Myocyte (in vitro differentiated cells): ENCODE results near the gene FBXO31. TPM values are rescaled to one million over a fixed set of nuclear protein-coding genes. Genes with fewer than 3 reads are reported as not detected.

ENCODE experiments used
- DNase-seq: peaks from one replicate; pipeline ENCODE4 v3.0.0-alpha.2; 2012; ENCODE audit warnings: low read depth
- total RNA-seq: library from RNA; depleted of rRNA; stranded (reverse); fragments of >200 nt; gene quantifications from 2 replicates; pipeline ENCODE4 v1.2.3, GENCODE V29; 2014

Gene FBXO31
- total RNA-seq, 1 donor from 2014 or later: 38.9 TPM

DNA sequence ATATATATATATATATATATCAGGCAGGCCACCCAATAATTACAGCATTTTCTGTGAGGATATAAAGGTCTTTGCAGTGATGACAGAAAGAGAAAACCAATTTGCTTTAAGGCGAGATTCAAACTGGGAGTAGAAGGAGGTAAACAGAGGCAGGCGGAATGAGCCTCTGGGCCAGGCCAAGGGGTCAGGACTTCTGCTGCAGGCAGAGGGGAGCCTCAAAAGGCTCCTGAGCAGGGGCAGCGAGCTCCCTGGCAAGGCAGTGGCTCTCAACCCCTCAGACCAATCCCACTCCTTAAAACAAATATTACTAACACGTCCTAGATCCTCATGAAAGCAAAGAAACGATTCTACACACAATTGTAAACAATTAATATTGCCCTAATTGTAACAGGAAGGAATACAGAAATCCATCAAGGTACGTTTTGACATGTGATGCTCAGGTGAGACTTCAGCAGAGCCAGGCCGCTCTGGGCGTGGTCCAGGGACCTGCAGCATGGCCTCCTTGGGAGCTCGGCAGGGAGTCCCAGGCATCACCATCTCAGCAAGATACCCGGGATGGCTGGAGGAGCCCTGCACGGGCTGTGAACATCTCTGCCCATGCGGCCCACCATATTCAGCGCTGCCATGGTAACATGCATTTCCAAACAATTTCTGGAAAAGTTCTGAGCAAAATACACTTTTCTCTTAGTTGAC lies 18.4 kb downstream of the FBXO31 start:
- no peak for DNase-seq

DNA sequence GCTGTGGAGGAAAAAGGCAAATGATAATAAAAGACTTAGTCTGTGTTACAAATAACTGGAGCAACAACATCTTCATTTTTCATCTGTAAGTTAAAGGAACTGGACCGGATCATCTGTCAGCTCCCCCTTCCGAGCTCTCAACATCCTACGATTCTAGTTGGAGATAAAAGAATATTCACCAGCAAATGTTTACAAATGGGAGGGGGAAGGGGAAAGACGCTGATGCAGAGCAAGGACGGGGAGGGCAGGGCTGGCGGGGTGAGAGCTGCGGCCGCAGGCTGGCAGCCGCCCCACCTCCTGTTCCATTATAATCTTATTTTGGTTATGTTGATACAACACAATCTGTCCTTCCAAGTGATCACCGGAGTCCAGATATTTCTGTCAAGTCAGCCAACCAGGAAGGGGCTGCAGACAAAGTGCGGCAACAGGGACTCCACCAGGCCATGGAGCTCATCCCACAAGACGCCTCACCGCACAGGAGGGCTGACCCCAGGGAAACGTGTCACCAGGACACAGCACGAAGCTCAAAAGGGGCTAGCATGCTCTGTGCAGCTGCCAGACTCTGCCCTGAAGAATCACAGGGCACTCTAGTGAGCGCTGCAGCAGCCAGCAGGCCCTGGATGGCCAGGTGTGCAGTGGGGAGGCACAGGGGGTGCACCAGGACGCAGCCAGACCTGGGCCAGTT lies 19.7 kb downstream of the FBXO31 start:
- DNase-seq: peak; percentile 38

GRCh38 chr16:87362828-87363559 lies 20.6 kb downstream of the FBXO31 start:
- peak; percentile 80 for DNase-seq

- DNase-seq: no peak
Observed at GRCh38 chr16:87361916-87362619, 21.5 kb downstream of the FBXO31 start.

- no peak for DNase-seq
Observed at GRCh38 chr16:87360862-87361610, 22.5 kb downstream of the FBXO31 start.

- DNase-seq: no peak
Observed at GRCh38 chr16:87359121-87359520, 24.5 kb downstream of the FBXO31 start.

DNA sequence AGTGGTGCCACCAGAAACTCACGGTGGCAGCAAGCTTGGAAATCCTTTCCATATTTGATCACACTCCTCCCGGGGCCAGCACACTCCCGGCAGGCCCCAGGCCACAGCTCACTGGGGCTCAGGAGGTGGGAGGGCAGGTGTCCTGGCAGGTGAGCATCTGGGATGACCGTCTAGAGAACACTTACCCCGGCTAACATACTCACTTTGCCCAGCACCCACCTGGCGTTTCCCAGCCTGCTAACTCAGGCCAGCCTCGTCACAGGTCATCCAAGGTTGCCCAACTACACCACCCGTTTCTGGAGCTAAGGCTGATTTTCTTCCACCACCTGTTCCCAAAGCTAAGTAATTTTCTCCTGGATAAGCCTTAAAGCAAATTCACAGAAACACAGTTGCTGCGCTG lies 24.9 kb downstream of the FBXO31 start:
- no peak for DNase-seq

DNA sequence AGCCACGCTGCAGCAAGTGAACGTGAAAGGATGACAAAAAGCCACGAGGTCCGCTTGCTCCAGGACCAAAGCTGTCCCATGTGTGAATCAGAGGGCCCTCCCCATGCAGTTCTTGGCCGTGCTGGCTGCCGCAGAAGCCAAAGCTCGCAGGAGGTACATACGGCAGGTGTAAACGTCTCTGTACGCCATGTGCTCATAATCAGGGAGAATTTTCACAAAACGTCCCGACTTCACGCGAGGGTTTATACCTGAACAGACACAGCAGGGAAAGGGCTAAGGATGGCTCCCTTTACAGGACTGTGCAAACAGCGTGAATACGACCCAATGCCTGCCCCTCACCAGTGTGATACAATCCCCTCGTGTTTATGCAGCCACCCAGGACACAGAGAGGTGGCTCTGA lies 25.3 kb downstream of the FBXO31 start:
- no peak for DNase-seq

- DNase-seq: no peak
Observed at GRCh38 chr16:87356491-87356853, 27.1 kb downstream of the FBXO31 start.

GRCh38 chr16:87353613-87354012 lies 30.0 kb downstream of the FBXO31 start:
- no peak for DNase-seq

DNA sequence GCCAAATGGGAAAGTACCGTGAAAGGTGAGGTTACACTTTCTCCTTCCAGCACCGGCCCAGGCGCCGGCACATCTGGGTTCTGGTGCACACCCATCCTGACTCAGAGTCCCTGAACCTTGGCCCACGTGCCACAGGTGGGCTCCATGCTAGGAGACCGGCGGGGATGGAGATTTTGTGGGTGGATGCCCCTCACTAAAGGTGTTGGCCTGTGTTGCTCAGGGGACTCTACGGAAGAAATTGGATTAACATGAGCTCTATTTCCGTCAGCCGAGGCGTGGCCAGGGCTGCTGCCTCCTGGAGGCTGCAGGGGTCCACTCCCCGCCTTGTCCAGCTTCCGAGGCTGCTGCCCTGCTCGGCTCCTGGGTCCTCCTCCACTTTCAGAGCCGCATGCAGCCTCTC lies 30.8 kb downstream of the FBXO31 start:
- DNase-seq: no peak

DNA sequence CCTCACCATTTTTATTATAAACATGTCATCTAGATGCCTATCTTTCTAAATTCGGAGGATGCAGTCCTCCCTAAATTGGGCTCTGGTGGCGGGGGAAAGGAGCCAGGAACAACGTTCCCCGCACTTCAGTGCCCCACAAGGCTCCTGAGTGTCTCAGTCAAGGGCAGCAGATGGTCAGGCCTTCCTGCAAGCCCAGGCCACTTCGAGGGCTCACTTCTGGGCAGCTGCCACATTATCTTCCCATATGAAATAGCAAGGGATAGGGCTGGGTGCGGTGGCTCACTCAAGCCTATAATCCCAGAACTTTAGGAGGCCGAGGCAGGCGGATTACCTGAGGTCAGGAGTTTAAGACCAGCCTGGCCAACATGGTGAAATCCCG lies 32.3 kb downstream of the FBXO31 start:
- DNase-seq: peak; percentile 43

DNA sequence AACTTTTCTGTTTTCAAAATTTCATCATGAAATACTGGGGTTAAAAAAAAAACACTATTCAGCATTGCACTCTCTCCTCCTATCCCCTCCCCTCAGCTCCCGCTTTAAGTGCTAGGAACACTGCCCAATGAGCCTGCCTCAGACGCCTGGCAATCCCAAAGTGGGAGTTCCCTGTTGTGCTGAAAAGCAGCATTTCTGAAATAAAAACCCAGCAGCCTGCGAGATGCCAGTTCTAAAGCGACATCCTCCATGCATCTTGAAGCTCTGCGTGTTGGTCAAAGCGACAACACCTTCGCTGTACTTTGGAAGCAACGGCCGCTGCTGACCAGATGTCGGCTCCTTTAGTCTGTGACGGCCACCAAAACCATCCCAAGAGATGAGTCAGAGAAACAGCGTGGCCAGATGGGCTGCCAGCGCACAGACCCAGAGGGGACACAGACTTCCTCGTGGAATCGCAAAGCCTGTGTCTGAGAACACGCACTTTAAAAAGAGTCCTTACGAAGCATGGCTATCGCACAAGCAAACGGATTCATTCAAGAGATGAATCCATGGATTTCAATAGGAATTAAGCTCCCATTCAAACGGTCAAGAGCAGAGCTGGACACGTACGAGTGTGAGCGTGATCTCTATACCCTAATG lies 32.8 kb downstream of the FBXO31 start:
- DNase-seq: peak; percentile 38

DNA sequence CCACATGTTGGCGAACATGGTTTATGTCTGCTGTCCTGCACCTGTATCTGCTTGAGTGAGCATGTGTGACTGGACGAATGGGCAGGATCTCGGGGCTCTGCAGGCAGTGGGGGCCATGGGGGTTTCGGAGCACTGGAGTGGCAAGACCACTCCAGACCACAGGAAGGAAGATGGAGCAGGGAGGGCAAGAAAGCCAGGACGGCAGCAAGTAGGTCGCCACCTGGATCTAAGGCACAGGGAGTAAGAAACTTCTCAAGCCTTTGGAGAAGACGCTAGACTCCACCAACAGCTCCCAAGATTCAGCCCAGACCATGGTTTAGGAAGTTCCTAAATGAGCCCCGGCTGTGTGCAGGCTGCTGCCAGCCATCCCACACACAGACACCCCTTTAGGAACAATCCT lies 33.5 kb downstream of the FBXO31 start:
- no peak for DNase-seq

- no peak for DNase-seq
Observed at GRCh38 chr16:87348616-87349157, 34.9 kb downstream of the FBXO31 start.

- no peak for DNase-seq
Observed at GRCh38 chr16:87347932-87348615, 35.5 kb downstream of the FBXO31 start.

- DNase-seq: no peak
Observed at GRCh38 chr16:87346517-87347060, 37.0 kb downstream of the FBXO31 start.

DNA sequence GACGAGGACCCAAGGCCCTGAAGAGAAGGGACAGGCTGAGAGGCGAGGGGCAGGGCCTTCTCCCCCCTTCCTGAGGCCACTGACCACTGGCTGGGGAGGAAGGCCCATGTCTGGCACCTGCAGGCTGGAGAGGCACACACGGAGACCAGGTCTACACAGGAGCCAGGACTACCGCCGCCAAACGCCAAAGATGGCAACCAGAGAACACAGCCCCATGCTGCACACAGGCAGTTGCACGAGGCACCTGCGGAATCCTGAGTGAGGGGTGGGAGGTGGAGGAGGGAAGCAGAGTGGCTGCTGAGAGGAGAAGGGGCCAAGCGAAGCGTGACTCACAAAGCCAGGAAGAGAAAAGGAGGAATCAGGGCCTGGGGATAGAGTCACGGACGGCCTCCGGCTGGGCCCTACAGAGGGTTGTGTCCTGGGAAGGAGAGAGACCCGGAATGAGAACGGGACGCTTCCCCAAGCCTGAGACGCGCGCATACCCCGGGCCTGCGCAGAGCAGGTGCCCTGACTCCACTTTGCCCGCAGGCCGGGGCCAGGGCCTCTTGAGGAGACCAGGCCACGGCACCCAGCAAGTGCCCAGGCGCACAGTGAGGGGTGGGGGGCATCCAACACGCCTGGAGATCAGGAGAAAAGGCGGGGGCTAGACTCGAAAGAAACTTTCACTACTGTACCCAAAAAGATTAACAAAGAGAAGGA lies 37.7 kb downstream of the FBXO31 start:
- no peak for DNase-seq
